Measurements from ENCODE around the gene PTPN2.
A peak's percentile ranks its signal among the peaks of the same experiment; 100 is the strongest.

The PTPN2 gene

DNA sequence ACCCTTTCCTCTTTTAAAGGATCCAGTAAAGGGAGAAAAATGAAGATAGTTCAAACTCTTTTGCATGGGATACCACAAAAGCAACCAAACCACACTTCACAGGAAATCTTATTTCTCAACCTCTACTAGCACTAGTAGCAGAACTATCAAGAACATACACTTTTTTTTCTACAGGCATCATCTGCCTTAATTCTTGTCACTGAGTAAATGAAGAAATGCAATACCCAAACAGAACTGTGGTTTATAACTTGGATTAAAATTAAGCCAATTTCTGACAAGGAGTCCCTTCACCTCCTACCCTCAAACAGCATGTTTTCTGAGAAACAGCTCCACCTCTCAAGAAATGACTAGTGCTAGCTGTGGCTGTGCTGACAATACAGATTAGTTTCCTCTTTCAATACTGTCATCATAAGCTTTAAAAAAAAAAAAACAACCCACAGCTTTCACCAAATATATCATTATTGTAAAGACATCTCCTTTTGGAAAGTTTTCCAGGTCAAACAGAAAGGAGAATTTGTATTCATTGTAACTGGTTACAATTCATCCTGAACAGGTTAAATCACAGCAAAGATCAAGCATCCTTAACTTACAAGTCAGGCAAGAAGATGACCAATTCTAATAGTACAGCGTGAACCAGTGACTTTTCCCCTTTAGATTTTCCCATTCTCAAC is 44.4 kb downstream of the PTPN2 start:
- peak; percentile 75 for ATAC-seq (ENCODE audit: insufficient read depth, low read depth)
- H3K4me3 ChIP-seq (ENCODE audit: low read depth in 1 of 2, low read length in 2 of 2), result peak overlapping the region in 1 of 2 experiments; percentile 24; a peak in 2 of 4 replicates
- peaks cover 49% of the 10 kb centered on the region for H3K36me3 ChIP-seq (ENCODE audit: insufficient read depth, low read length)
- H3K4me2 ChIP-seq (ENCODE audit: insufficient read depth, low read length), result peak overlapping the region; percentile 68
- peaks cover 74% of the 10 kb centered on the region for H3K4me1 ChIP-seq (ENCODE audit: insufficient read depth, low read length)
- H3K27me3 ChIP-seq (ENCODE audit: insufficient read depth, low read length, poor library complexity), result no peaks in the 10 kb centered on the region
- no peak overlapping the region for H2AFZ ChIP-seq (ENCODE audit: low read depth, low read length)
- no peaks in the 10 kb centered on the region for H3K9me3 ChIP-seq (ENCODE audit: insufficient read depth, low read length, severe bottlenecking)
- TF ChIP-seq EZH2 (IDR thresholded peaks at IDR 0.05; ENCODE audit: borderline replicate concordance, low read depth, low read length, severe bottlenecking), result no peak
- TF ChIP-seq, protein P1, sequence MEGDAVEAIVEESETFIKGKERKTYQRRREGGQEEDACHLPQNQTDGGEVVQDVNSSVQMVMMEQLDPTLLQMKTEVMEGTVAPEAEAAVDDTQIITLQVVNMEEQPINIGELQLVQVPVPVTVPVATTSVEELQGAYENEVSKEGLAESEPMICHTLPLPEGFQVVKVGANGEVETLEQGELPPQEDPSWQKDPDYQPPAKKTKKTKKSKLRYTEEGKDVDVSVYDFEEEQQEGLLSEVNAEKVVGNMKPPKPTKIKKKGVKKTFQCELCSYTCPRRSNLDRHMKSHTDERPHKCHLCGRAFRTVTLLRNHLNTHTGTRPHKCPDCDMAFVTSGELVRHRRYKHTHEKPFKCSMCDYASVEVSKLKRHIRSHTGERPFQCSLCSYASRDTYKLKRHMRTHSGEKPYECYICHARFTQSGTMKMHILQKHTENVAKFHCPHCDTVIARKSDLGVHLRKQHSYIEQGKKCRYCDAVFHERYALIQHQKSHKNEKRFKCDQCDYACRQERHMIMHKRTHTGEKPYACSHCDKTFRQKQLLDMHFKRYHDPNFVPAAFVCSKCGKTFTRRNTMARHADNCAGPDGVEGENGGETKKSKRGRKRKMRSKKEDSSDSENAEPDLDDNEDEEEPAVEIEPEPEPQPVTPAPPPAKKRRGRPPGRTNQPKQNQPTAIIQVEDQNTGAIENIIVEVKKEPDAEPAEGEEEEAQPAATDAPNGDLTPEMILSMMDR (IDR thresholded peaks at IDR 0.05; ENCODE audit: borderline replicate concordance, extremely low read depth, low read length, poor library complexity, severe bottlenecking), result no peak
- H3K9ac ChIP-seq (ENCODE audit: low read depth, low read length), result peak overlapping the region; percentile 43
- peaks cover 5% of the 10 kb centered on the region; the same call in 1 of the 2 replicates for H4K20me1 ChIP-seq (ENCODE audit: insufficient read depth, low read length)
- peak overlapping the region; percentile 88 for H3K27ac ChIP-seq (ENCODE audit: low read length)
- peaks cover 92% of the 10 kb centered on the region for H3K79me2 ChIP-seq (ENCODE audit: insufficient read depth, low read length)
- peak; percentile 48 for DNase-seq

DNA sequence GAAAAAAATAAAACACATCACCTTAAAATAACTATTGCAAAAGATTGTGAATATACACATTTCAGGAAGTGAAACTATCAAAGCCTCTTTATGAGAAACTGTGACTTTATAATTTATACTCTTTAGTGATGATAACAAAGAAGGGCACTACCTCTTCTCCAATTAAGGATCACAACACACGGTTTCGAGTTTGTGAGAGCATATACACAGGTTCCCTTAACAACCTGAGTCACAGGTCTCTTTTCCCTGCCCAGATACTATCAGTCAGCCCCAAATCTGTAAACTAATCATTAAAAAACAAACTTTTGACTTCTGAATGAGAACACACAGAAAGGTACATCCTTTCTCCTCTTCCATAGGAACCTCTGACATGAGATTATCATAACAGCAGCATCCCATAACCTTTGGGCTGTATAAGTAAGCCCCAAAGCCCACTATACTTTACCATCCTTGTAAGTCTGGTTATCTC is 44.9 kb downstream of the PTPN2 start:
- DNase-seq, result no peak
- Histone ChIP-seq H3K36me3 (ENCODE audit: insufficient read depth, low read length) (peaks cover 55% of the 10 kb centered on the region), H3K4me3 (ENCODE audit: low read depth in 1 of 2, low read length in 2 of 2) (peak overlapping the region in 1 of 2 experiments; percentile 24; a peak in 2 of 4 replicates), H3K9me3 (ENCODE audit: insufficient read depth, low read length, severe bottlenecking) (no peaks in the 10 kb centered on the region), H3K9ac (ENCODE audit: low read depth, low read length) (peak overlapping the region; percentile 43), H4K20me1 (ENCODE audit: insufficient read depth, low read length) (peaks cover 5% of the 10 kb centered on the region; the same call in 1 of the 2 replicates), H3K4me1 (ENCODE audit: insufficient read depth, low read length) (peaks cover 68% of the 10 kb centered on the region), H3K79me2 (ENCODE audit: insufficient read depth, low read length) (peaks cover 91% of the 10 kb centered on the region), H3K27ac (ENCODE audit: low read length) (peak overlapping the region; percentile 88), H2AFZ (ENCODE audit: low read depth, low read length) (no peak overlapping the region), H3K27me3 (ENCODE audit: insufficient read depth, low read length, poor library complexity) (no peaks in the 10 kb centered on the region), H3K4me2 (ENCODE audit: insufficient read depth, low read length) (peak overlapping the region; percentile 68)
- no peak; the same call in 2 of the 3 replicates for ATAC-seq (ENCODE audit: insufficient read depth, low read depth)
- TF ChIP-seq EZH2 (IDR thresholded peaks at IDR 0.05; ENCODE audit: borderline replicate concordance, low read depth, low read length, severe bottlenecking), result no peak
- TF ChIP-seq, protein P1 (IDR thresholded peaks at IDR 0.05; ENCODE audit: borderline replicate concordance, extremely low read depth, low read length, poor library complexity, severe bottlenecking), result no peak

DNA sequence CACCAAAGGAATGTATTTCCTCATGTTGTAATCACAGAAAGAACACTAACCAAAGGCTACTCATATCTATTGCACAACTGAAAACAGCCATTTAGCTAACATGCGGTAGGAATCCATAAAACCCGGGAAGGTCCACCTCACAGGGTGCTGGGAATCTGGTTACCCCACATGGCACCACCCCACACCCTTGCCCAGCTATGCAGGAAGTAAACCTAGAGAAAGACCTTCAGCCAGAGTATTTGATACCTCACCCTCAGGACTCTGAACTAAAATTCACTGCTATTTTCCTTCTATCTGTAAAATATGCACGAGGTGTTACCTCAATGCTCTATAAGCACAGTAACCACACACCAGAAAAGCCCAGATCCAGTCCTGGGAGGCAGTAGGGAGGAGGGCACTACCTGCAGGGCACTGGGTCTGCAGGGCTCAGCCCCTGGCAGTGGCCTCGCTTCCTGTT is 45.8 kb downstream of the PTPN2 start:
- H3K36me3 ChIP-seq (ENCODE audit: insufficient read depth, low read length), result peaks cover 60% of the 10 kb centered on the region
- H3K4me1 ChIP-seq (ENCODE audit: insufficient read depth, low read length), result peaks cover 59% of the 10 kb centered on the region
- no peaks in the 10 kb centered on the region for H3K27me3 ChIP-seq (ENCODE audit: insufficient read depth, low read length, poor library complexity)
- peak; percentile 59 for DNase-seq
- ATAC-seq (ENCODE audit: insufficient read depth, low read depth), result peak; percentile 70
- peak overlapping the region; percentile 80 for H3K27ac ChIP-seq (ENCODE audit: low read length)
- H3K9me3 ChIP-seq (ENCODE audit: insufficient read depth, low read length, severe bottlenecking), result no peaks in the 10 kb centered on the region
- peak overlapping the region; percentile 43 for H3K9ac ChIP-seq (ENCODE audit: low read depth, low read length)
- no peak overlapping the region for H2AFZ ChIP-seq (ENCODE audit: low read depth, low read length)
- TF ChIP-seq, protein P1 (IDR thresholded peaks at IDR 0.05; ENCODE audit: borderline replicate concordance, extremely low read depth, low read length, poor library complexity, severe bottlenecking), result no peak
- no peak for TF ChIP-seq EZH2 (IDR thresholded peaks at IDR 0.05; ENCODE audit: borderline replicate concordance, low read depth, low read length, severe bottlenecking)
- peak overlapping the region in 1 of 2 experiments; percentile 40; a peak in 2 of 4 replicates for H3K4me3 ChIP-seq (ENCODE audit: low read depth in 1 of 2, low read length in 2 of 2)
- peak overlapping the region; percentile 68 for H3K4me2 ChIP-seq (ENCODE audit: insufficient read depth, low read length)
- peaks cover 5% of the 10 kb centered on the region; the same call in 1 of the 2 replicates for H4K20me1 ChIP-seq (ENCODE audit: insufficient read depth, low read length)
- peaks cover 86% of the 10 kb centered on the region for H3K79me2 ChIP-seq (ENCODE audit: insufficient read depth, low read length)
